Measurements from ENCODE around the gene NUFIP1.

Gene NUFIP1

DNA sequence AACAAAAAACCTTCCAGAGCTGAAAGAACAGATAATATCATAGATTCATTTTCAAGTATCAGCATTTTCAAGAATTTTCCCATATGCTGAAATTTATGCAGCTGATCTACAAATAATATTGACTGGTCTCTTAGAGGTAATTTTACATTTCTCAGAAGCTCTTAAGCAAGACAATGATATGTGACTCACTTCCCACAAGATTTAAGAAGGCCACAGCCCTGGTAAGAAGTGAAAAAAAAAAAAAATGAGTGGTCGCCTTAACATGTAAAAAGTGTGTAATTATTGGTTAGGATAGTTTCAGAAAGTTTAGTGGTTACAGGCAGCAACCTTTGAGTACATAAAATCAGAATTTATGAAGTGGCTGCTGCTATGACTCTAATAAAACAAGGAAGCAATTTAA lies 54.5 kb downstream of the NUFIP1 start:
- Mint-ChIP-seq H3K27ac (no peak overlapping the region), H3K36me3 (no peaks in the 10 kb centered on the region), H3K9me3 (no peaks in the 10 kb centered on the region), H3K4me3 (no peak overlapping the region), H3K27me3 (peaks cover 4% of the 10 kb centered on the region), H3K4me1 (peaks cover 4% of the 10 kb centered on the region)

DNA sequence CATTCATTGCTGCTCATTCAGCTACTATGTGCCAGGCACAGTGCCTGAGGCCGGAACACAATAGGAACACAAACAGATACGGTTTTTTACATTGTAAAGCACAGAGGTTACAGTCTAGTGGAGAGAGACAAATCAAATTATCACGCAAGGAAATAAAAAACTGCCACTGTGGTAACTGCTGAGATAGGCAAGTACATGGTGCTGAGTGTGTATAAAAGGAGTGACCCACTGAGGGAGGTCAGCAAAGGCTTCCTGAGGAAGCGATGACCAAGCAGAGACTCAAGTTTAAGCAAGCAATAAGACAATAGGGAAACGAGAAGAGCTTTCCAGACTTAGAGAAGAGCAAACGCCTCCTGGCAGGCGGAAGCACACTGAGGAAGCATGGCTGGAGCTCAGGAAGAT lies 56.4 kb downstream of the NUFIP1 start:
- no peaks in the 10 kb centered on the region for H3K36me3 Mint-ChIP-seq
- H3K9me3 Mint-ChIP-seq = no peaks in the 10 kb centered on the region
- peaks cover 4% of the 10 kb centered on the region for H3K4me1 Mint-ChIP-seq
- no peak overlapping the region for H3K4me3 Mint-ChIP-seq
- no peak overlapping the region for H3K27ac Mint-ChIP-seq
- H3K27me3 Mint-ChIP-seq = peaks cover 4% of the 10 kb centered on the region

DNA sequence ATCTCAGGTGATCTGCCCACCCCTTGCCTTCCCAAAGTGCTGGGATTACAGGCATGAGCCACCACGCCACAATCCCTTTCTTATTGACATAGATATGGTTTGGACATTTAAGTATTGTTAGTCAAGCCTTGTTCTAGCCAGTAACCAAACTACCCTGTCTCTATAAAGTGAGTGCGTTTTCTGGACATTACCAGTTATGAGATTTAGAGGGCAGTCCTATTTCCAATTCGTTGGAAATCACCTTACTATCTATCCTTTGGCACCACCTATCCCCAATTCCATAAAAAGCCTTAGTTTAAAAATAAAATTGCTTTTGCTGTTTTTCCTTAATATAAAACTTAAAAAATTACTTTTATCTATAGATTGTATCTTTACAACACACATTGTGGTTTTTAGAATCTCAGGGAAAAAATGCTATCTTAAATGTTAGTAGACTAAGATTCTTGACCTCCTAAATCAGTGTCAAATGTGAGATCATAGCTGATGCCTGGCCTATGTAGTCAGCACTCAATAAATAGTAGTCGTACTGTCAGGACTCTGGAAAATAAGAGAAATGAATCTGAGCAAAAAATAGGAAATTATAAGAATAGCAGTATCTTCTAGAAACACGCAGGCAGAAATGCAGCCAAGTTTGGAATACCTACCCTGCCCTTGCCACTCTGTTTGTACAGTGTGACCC lies 57.0 kb downstream of the NUFIP1 start:
- no peaks in the 10 kb centered on the region for H3K9me3 Mint-ChIP-seq
- H3K27me3 Mint-ChIP-seq = peaks cover 5% of the 10 kb centered on the region
- no peak overlapping the region for H3K4me3 Mint-ChIP-seq
- no peaks in the 10 kb centered on the region for H3K36me3 Mint-ChIP-seq
- peaks cover 4% of the 10 kb centered on the region for H3K4me1 Mint-ChIP-seq
- H3K27ac Mint-ChIP-seq = no peak overlapping the region

DNA sequence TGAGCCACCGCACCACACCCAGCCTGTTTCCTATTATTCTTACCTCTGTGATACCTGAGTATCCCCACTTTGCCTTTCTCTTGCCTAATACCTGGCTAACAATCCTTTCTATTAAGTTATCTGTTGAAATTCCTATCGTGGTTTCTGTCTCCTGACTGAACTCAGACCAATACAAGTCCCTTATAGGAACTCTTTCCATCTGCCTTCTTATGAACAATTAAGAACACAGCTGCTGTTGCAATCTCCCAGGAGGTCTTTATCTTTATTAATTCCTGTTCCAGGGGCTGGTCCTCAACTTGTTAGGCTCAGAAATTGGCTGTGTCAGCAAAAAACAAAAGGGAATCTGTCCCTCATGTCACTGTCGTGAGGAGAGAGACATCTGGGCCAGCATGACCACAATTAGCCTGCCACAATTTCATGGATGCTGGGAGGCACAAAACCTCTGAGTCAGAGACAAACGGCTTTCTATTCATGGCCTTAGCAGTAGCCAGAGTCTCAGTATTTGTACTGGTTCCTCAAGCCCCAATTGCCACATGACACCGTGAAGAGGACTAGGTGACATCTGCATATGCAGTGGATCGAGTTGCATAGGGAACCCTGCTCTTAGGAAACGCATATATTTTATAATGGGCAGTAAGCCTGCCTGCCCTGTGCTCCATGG lies 58.2 kb downstream of the NUFIP1 start:
- no peaks in the 10 kb centered on the region for H3K36me3 Mint-ChIP-seq
- H3K4me1 Mint-ChIP-seq = peaks cover 4% of the 10 kb centered on the region
- no peak overlapping the region for H3K27ac Mint-ChIP-seq
- peaks cover 9% of the 10 kb centered on the region for H3K27me3 Mint-ChIP-seq
- H3K9me3 Mint-ChIP-seq = no peaks in the 10 kb centered on the region
- H3K4me3 Mint-ChIP-seq = no peak overlapping the region

DNA sequence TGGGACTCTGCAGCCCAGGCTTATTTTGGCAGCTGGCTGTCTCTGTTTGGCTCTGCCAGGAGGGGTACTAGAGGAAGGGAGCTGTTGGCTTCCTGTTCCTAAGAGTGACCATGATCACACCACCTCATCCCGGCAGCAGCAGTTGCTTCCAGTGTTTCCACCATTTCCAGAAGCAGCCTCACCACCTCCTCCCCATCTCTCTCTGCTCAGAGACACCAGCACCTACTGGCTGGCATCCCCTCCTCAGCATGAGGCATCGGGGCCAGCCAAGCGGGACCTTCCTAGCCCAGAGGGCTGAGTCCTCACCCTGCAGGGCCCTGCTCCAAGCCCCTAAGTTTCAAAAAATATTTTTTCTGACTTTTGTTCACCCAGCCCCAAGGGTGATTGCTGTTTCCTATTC lies 59.0 kb downstream of the NUFIP1 start:
- Mint-ChIP-seq H3K27ac (no peak overlapping the region), H3K36me3 (no peaks in the 10 kb centered on the region), H3K27me3 (peaks cover 11% of the 10 kb centered on the region), H3K4me1 (peaks cover 4% of the 10 kb centered on the region), H3K4me3 (no peak overlapping the region), H3K9me3 (no peaks in the 10 kb centered on the region)

DNA sequence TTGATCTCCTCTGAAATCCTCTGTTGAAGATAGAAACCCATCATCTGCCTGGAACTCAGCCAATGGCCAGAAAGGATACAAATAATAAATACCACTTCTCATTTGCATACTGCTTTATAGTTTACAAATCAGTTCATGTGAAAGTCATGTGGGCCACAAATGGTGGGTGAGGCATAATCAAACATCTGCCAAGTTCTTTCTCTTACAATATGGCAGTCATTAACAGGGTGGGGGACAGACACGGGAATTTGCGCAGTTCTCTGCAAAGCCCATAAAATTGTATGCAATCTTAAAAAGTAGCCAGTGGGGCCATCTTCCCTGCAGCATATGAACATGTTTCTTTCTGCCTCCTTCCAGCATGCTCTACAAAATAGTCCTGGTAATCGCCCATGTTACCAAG lies 59.6 kb downstream of the NUFIP1 start:
- no peaks in the 10 kb centered on the region for H3K36me3 Mint-ChIP-seq
- H3K27ac Mint-ChIP-seq = no peak overlapping the region
- H3K9me3 Mint-ChIP-seq = no peaks in the 10 kb centered on the region
- H3K27me3 Mint-ChIP-seq = peaks cover 11% of the 10 kb centered on the region
- peaks cover 1% of the 10 kb centered on the region for H3K4me1 Mint-ChIP-seq
- H3K4me3 Mint-ChIP-seq = no peak overlapping the region

DNA sequence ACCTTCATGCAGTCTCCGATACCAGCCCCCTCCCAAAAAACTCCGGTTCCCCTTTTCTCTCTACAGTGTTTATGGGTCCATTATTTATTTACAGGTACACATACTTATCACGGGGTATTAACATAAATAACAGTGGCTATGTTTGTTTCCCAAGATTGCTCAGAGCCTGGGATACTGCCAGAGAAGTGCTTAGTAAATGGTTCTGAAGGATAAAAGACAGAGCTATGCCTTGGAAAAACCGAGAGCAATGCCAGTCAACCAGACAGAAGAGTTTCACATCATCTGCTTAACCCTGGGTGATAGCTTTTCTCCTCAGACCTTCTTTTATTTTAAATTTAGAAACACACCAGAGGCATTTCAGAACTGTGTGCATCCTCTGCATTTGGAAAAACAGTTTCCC lies 61.3 kb downstream of the NUFIP1 start:
- Mint-ChIP-seq H3K27ac (no peak overlapping the region), H3K27me3 (peaks cover 11% of the 10 kb centered on the region), H3K9me3 (no peaks in the 10 kb centered on the region), H3K4me3 (no peak overlapping the region), H3K4me1 (no peaks in the 10 kb centered on the region), H3K36me3 (no peaks in the 10 kb centered on the region)

DNA sequence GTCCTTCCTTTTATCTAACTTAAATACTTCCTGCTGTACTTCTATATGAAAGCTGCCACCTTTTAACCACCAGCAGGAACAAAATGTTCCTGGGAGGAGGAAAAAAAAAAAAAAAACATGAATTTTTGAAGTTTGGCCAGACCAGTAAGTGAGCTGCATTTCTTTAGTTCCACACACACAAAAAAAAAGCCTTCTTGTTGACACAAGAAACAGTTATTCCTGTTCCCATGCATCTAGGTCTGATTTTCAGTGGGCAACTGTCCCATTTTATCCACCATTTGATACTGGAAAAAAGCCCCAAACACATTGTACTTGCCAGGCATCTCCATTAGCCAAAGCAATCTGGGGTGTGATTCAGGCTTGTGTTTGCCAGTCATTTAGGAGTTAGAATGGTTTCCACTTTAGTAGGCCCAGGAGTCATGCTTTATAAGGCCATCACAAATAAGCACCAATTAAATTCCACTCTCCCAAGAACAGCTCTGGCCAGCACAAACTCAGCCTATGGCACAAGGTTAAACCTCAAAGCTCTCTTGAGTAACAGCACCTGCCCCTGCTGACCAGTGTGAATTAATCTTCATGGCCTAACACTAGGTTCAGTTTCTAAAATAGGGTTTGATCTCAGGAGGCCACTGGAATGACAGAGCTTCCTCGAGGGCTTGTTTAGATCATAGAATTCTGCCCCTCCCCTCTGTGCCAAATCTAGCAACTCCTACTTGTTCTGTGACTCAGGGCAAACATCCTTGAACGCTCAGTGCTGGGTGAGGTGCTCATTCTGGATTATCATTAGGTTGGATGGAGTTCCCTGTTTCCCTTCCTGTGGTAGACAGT lies 67.1 kb downstream of the NUFIP1 start:
- Mint-ChIP-seq H3K36me3 (no peaks in the 10 kb centered on the region), H3K9me3 (no peaks in the 10 kb centered on the region), H3K27me3 (peaks cover 4% of the 10 kb centered on the region), H3K4me1 (peaks cover 9% of the 10 kb centered on the region), H3K27ac (peak overlapping the region; percentile 71), H3K4me3 (no peak overlapping the region)

DNA sequence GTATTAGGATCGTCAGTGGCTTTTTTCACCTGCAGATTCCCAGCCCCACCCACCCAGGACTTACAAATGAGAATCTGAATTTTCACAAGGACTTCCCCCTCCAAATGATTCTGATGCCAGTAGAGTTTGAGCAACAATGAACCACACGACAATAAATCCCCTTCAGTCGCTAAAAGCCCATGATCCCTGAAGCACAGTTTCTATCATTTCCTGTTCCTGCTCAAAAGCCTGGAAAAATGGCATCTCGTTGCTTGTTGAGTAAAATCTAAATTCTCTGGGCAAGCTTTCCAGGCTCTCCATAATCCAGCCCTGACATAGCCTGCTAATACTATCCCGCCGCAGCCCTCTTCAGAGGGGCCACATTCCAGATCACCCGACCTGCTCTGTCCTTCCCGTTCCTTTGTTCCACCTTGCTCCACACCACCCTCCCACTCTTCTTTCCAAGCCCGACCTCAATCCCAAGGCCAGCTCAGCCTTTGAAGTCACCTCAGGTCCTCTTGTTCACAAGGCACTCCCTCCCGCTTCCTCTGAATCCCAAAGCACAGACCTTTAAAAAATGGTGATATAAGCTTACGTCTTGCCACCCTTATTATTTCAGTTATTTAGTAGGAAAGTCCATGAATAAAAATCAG lies 67.9 kb downstream of the NUFIP1 start:
- peaks cover 4% of the 10 kb centered on the region for H3K27me3 Mint-ChIP-seq
- peaks cover 9% of the 10 kb centered on the region for H3K4me1 Mint-ChIP-seq
- H3K36me3 Mint-ChIP-seq = no peaks in the 10 kb centered on the region
- H3K4me3 Mint-ChIP-seq = no peak overlapping the region
- no peaks in the 10 kb centered on the region for H3K9me3 Mint-ChIP-seq
- peak overlapping the region; percentile 71 for H3K27ac Mint-ChIP-seq

DNA sequence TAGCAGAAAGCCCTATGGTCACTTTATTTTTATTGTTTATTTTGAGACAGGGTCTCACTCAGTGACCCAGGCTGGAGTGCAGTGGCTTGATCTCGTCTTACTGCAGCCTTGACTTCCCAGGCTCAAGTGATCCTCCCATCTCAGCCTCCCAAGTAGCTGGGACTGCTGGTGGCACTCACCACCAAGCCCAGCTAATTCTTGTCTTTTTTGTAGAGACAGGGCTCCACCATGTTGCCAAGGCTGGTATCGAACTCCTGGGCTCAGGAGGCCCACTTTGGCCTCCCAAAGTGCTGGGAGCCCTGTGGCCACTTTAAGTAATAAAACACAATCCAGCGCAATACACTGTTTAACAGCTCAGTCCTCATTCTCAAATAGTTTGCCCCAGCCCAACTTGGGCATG lies 69.3 kb downstream of the NUFIP1 start:
- H3K27ac Mint-ChIP-seq = peak overlapping the region; percentile 12
- no peaks in the 10 kb centered on the region for H3K9me3 Mint-ChIP-seq
- peaks cover 13% of the 10 kb centered on the region for H3K4me1 Mint-ChIP-seq
- H3K4me3 Mint-ChIP-seq = peak overlapping the region; percentile 54
- H3K27me3 Mint-ChIP-seq = no peaks in the 10 kb centered on the region
- H3K36me3 Mint-ChIP-seq = no peaks in the 10 kb centered on the region

DNA sequence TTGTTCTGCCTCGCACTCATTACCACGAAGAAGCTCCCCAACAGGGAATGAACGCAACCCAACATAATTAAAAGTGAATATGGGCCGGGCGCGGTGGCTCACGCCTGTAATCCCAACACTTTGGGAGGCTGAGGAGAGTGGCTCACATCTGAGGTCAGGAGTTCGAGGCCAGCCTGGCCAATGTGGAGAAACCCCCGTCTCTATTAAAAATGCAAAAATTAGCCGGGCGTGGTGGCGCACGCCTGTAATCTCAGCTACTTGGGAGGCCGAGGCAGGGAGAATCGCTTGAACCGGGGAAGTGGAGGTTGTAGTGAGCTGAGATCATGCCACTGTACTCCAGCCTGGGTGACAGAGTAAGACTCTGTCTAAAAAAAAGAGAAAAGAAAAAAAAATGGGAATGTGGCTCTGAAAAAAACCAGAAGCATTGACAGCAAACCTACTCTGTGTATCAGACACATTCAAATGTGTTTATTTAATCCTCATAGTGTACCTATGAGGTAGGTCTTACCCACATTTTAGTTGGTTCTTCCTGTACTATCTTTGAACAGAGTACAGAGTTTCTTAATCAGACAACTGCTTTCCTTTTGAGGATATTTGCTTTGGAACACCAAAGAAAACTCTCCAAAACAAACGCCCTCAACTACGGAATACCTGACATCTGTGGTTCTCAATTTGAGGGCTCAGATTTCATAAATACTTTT lies 70.0 kb downstream of the NUFIP1 start:
- no peak overlapping the region for H3K27ac Mint-ChIP-seq
- peaks cover 16% of the 10 kb centered on the region for H3K4me1 Mint-ChIP-seq
- H3K27me3 Mint-ChIP-seq = no peaks in the 10 kb centered on the region
- no peak overlapping the region for H3K4me3 Mint-ChIP-seq
- H3K36me3 Mint-ChIP-seq = no peaks in the 10 kb centered on the region
- H3K9me3 Mint-ChIP-seq = no peaks in the 10 kb centered on the region

DNA sequence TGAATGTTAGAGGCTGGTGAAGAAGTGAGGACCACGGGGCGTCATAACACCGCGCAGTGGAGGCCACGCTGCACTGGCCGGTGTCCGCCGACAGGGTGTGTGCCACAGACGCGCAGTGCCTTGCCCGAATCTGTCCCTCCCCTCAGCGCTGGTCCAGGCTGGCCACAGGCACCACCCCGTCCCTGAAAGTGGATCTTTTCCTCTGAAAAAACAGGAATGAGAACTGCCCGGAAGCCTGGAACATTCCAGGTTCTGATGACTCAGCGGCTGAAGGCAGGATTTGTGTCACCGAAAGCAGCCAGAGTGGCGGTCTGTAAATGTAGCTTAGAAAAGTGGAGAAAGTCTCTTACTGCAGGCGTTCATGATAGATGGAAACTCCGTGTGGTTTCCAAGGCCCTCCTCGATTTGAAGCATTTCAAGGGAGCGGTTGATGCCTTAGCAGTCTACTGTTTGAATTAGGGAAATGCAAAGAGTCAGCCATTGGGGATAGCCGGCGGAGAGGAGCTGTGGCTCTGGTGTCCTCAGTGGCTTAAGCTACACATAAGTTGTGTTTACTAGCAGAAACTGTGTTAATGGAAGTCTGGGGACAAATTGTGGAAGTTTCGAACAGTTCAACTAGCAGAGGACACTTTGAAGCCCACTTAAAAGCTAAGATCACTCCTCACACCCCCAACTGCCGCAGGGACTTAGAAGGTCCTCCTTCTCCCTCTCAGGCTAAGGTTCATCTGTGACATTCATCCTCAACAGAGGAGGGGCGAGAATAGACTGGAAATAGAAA lies 70.8 kb downstream of the NUFIP1 start:
- Mint-ChIP-seq H3K4me3 (no peak overlapping the region), H3K27ac (no peak overlapping the region), H3K9me3 (no peaks in the 10 kb centered on the region), H3K36me3 (no peaks in the 10 kb centered on the region), H3K27me3 (no peaks in the 10 kb centered on the region), H3K4me1 (peaks cover 17% of the 10 kb centered on the region)

DNA sequence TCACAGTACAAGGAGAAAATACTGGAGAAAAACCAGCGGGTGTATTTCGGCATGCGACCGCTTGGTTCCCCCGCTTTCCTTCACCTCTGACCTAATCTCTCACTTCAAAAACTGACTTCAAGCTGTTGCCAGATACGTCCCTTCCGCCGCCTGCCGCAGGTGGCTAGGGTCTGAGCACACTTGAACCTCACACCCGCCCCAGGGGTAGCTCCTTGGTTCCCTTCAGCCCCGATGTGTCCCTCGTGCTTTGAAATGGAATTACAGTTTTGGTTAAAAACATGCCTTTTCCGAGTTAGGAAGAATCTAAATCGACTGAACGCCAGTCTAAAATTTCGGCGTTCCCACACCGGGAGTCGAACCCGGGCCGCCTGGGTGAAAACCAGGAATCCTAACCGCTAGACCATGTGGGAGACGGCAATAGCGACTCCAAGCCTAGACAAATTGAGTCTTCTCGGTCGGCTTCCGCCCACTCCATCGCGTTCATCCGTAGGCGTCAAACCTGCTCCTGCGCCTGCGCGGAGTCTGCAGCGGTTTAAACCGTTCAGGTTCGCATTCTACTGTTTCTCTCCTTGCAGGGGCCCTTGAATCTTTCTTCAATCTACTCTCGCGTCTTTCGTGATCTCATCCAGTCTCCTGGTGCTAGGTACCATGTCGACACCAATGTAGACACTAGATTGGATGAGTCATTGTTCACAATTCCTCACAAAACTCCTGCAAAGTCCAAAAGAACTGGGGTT lies 71.5 kb downstream of the NUFIP1 start:
- Mint-ChIP-seq H3K9me3 (no peaks in the 10 kb centered on the region), H3K27me3 (no peaks in the 10 kb centered on the region), H3K4me1 (peaks cover 17% of the 10 kb centered on the region), H3K27ac (no peak overlapping the region), H3K36me3 (no peaks in the 10 kb centered on the region), H3K4me3 (no peak overlapping the region)

DNA sequence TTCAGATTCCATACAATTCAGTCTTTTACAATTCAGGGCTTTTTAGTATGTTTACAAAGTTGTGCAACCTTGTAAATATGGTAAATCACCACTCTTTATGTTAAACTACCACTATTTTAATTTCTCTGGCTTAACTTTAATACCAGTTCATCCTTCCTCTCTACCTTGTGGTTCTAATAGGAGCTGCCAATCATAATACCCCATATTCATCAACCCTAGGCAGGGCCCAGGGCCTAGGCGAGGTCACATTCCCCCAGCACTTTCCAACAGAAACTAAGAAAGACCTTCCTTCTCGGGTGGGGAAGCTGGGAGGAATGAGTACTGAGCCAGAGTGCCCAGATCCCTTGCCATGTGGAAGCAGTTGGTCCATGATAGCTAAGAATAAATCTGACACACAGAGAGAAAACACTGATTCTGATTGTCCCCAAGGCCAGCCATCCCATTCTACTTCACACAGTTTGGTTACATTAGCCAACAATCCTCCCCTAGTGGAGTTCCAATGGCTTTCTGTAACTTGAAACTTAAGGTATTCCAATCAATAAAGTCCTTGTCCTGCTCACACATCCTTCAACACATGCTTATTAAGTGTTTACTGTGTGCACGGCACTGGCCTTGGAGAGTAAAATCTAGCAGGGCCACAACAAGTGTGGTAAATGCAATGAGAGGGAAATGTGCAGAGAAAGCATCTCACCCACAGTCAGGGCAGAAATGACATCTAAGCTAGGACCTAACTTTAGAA lies 76.8 kb downstream of the NUFIP1 start:
- Mint-ChIP-seq H3K27ac (no peak overlapping the region), H3K9me3 (no peaks in the 10 kb centered on the region)

More for the DNA sequence above, 76.8 kb downstream of the NUFIP1 start:
- Mint-ChIP-seq H3K36me3 (no peaks in the 10 kb centered on the region), H3K27me3 (no peaks in the 10 kb centered on the region), H3K4me1 (peaks cover 8% of the 10 kb centered on the region), H3K4me3 (no peak overlapping the region)

Measured in activated naive CD4-positive, alpha-beta T cell treated with anti-CD3 and anti-CD28 coated beads, Interleukin-2, amount 50 U/mL, for 24 hours (primary cell).